B cell (primary cell): ENCODE data around the gene CCR6.

Experiments
- CTCF ChIP-seq: fragments of 200-600 bp; IDR thresholded peaks from one replicate; pipeline ENCODE4 v1.8.0; 2022; ENCODE audit warnings: antibody characterized with exemption, mild to moderate bottlenecking
- EZH2 ChIP-seq: IDR thresholded peaks from 2 replicates; pipeline ENCODE4 v1.6.1; 2012; ENCODE audit warnings: borderline replicate concordance, low read depth, mild to moderate bottlenecking, moderate library complexity, low read length; ENCODE audit not compliant: insufficient read depth, poor library complexity, severe bottlenecking

GRCh38 chr6:167130712-167131684 lies 8.1 kb downstream of the CCR6 start:
- TF ChIP-seq CTCF (no peak), EZH2 (no peak)
